B cell (primary cell): ENCODE results near the gene ESD.

ENCODE experiments used
- CTCF ChIP-seq: fragments of 200-600 bp; IDR thresholded peaks from one replicate; pipeline ENCODE4 v1.8.0; 2022; ENCODE audit warnings: antibody characterized with exemption, mild to moderate bottlenecking
- EZH2 ChIP-seq: IDR thresholded peaks from 2 replicates; pipeline ENCODE4 v1.6.1; 2012; ENCODE audit warnings: borderline replicate concordance, low read depth, mild to moderate bottlenecking, moderate library complexity, low read length; ENCODE audit not compliant: insufficient read depth, poor library complexity, severe bottlenecking

- TF ChIP-seq CTCF (no peak), EZH2 (no peak)
Measured at GRCh38 chr13:46735425-46735824, 61.5 kb downstream of the ESD start.
